Prostate gland (tissue), 2 donors: ENCODE results near the gene CCDC61. TPM values are rescaled to one million over a fixed set of nuclear protein-coding genes. Genes with fewer than 3 reads are reported as not detected.

ENCODE experiments used
- DNase-seq: peaks from one replicate; pipeline ENCODE4 v3.0.0-alpha.2; 2019; ENCODE audit warnings: low spot score
- H3K27ac ChIP-seq, 2 donors: fragments of 200-600 bp; sonication (generic); 2 replicates each; pipeline ENCODE4 v1.5.1; 2017 to 2019
- H3K27me3 ChIP-seq: fragments of 200-600 bp; sonication (generic); replicated peaks from 2 replicates; pipeline ENCODE4 v1.5.1; 2019; ENCODE audit not compliant: insufficient read depth
- H3K36me3 ChIP-seq, 2 donors: fragments of 200-600 bp; sonication (generic); 1 replicate in 1 of 2; 2 replicates in 1 of 2; pipeline versions ENCODE4 v1.5.1 to v1.8.1; 2017 to 2019
- H3K4me1 ChIP-seq: fragments of 200-600 bp; sonication (generic); replicated peaks from 2 replicates; pipeline ENCODE4 v1.5.1; 2019
- H3K4me3 ChIP-seq, 2 donors: fragments of 200-600 bp; sonication (generic); 2 replicates each; pipeline ENCODE4 v1.5.1; 2017 to 2019
- H3K9me3 ChIP-seq: fragments of 200-600 bp; sonication (generic); 2 replicates; pipeline ENCODE4 v1.5.1; 2017
- POLR2A ChIP-seq: fragments of 450-650 bp; IDR thresholded peaks from one replicate; pipeline ENCODE4 v1.6.1; 2016; ENCODE audit warnings: antibody characterized with exemption, mild to moderate bottlenecking
- POLR2AphosphoS5 ChIP-seq: sonication (generic); formaldehyde crosslinking; IDR thresholded peaks from one replicate; pipeline ENCODE4 v1.6.1; 2017; ENCODE audit warnings: antibody characterized with exemption
- WGBS: methylation state at CpG from one replicate; pipeline ENCODE4 v1.1.5; 2018; 5-methylcytosine and 5-hydroxymethylcytosine counted together
- intact Hi-C: fragments of 100-400 bp; cut with DNase I; formaldehyde crosslinking; loops from one replicate; pipeline ENCODE4 v1.14.2; 2022
- total RNA-seq, 2 donors: library from RNA; depleted of rRNA; stranded (reverse); fragments of >200 nt; gene quantifications; one replicate each; pipeline ENCODE4 v1.1.0, GENCODE V29; 2016
- TF ChIP-seq, protein P1 (sequence below), 4 experiments: fragments of 200-600 bp in 2 of 4; fragments of 450-650 bp in 2 of 4; sonication (generic) in 2 of 4; IDR thresholded peaks; 1 replicate in 3 of 4; 2 replicates in 1 of 4; pipeline ENCODE4 v1.5.1; 2016 to 2019; ENCODE audit warnings: antibody characterized with exemption in 4 of 4, mild to moderate bottlenecking in 2 of 4, moderate library complexity in 2 of 4

The CCDC61 gene
- total RNA-seq, 2 donors from 2014 or later, result 22.9 to 23.7 TPM

DNA sequence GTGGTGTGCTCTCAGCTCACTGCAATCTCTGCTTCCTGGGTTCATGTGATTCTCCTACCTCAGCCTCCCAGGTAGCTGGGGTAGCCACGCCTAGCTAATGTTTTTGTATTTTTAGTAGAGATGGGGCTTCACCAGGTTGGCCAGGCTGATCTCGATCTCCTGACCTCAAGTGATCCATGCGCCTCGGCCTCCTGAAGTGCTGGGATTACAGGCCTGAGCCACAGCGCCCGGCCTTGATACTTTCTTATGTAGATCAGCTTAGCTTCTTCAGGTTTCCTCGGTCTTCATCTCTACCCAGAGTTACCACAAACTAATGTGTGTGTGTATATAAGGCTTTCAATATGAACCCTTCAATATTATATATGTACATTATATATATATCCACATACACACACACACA lies 9.9 kb upstream of the CCDC61 start:
- Histone ChIP-seq H3K36me3 (no peaks in the 10 kb centered on the region), H3K27me3 (no peaks in the 10 kb centered on the region), H3K27ac (no peak overlapping the region), H3K4me1 (no peaks in the 10 kb centered on the region), H3K4me3 (no peak overlapping the region), H3K9me3 (no peaks in the 10 kb centered on the region)
- TF ChIP-seq POLR2AphosphoS5 (no peak), POLR2A (no peak)
- TF ChIP-seq, protein P1, sequence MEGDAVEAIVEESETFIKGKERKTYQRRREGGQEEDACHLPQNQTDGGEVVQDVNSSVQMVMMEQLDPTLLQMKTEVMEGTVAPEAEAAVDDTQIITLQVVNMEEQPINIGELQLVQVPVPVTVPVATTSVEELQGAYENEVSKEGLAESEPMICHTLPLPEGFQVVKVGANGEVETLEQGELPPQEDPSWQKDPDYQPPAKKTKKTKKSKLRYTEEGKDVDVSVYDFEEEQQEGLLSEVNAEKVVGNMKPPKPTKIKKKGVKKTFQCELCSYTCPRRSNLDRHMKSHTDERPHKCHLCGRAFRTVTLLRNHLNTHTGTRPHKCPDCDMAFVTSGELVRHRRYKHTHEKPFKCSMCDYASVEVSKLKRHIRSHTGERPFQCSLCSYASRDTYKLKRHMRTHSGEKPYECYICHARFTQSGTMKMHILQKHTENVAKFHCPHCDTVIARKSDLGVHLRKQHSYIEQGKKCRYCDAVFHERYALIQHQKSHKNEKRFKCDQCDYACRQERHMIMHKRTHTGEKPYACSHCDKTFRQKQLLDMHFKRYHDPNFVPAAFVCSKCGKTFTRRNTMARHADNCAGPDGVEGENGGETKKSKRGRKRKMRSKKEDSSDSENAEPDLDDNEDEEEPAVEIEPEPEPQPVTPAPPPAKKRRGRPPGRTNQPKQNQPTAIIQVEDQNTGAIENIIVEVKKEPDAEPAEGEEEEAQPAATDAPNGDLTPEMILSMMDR (IDR thresholded peaks at IDR 0.05), result no peak
- WGBS, result 78% methylated on average over 7 of the region's 7 CpGs
- intact Hi-C loops, result no loop called here
- DNase-seq, result no peak

DNA sequence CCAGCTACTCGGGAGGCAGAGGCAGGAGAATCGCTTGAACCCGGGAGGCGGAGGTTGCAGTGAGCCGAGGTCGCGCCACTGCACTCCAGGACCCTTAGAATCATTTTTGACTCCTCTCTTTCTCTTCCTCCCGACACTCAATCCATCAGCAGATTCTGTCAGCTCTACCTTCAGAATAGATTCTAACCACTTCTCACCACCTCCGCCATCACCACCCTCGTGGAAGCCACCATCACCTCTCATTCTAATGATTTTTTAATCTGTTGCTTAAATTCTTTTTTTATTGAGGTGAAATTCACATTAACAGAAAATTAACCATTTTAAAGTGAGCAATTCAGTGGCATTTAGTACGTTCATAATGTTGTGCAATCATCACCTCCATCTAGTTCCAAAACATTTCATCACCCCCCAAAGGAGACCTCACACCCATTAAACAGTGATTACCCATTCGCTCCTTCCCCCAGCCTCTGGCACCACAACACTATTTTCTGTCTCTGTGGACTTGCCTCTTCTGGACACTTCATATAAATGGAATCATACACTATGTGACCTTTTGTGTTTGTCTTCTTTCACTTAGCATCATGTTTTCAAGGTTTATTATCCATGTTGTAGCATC lies 5.0 kb upstream of the CCDC61 start:
- no peak for TF ChIP-seq POLR2AphosphoS5
- no peak for TF ChIP-seq POLR2A
- TF ChIP-seq, protein P1 (IDR thresholded peaks at IDR 0.05), result no peak

DNA sequence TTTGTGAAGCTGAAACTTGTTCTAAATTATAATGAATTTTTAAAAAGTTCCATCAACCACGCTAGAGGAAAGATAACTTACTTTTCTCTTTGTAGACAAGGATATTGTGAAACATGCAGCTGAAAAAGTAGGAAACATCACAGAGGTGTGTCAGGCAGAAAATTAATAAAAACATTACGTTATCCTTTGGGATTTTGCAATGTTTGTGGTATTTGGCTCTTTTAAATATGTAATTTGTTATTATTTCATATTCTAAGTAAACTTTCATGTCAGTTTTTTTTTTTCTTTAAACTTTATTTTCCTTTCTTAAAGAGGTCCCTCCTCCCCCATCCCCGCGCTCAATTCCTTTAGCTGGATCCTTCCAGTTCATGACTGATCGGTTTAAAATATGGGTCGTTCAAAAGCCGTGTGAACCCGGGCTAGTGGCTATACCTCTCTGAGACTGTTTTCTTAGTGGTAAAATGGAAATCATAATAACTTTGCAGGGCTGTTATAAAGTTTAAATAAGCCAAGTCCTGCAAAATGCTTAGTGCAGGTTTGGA lies 740 bp upstream of the CCDC61 start:
- intact Hi-C loops, result no loop called here
- Histone ChIP-seq H3K4me3 (peak overlapping the region; percentile 32 to 60), H3K36me3 (no peaks in the 10 kb centered on the region), H3K27me3 (no peaks in the 10 kb centered on the region), H3K9me3 (no peaks in the 10 kb centered on the region), H3K4me1 (no peaks in the 10 kb centered on the region), H3K27ac (no peak overlapping the region)
- DNase-seq, result no peak
- WGBS, result 13% methylated on average over 8 of the region's 8 CpGs
- no peak for TF ChIP-seq POLR2A
- TF ChIP-seq POLR2AphosphoS5, result no peak
- TF ChIP-seq, protein P1 (IDR thresholded peaks at IDR 0.05), result no peak

More for the DNA sequence above, 5.0 kb upstream of the CCDC61 start:
- Histone ChIP-seq H3K27ac (no peak overlapping the region), H3K36me3 (no peaks in the 10 kb centered on the region), H3K9me3 (no peaks in the 10 kb centered on the region), H3K4me1 (no peaks in the 10 kb centered on the region), H3K4me3 (no peak overlapping the region), H3K27me3 (no peaks in the 10 kb centered on the region)
- intact Hi-C loops, result no loop called here
- DNase-seq, result no peak
- 90% methylated on average over 12 of the region's 12 CpGs for WGBS

DNA sequence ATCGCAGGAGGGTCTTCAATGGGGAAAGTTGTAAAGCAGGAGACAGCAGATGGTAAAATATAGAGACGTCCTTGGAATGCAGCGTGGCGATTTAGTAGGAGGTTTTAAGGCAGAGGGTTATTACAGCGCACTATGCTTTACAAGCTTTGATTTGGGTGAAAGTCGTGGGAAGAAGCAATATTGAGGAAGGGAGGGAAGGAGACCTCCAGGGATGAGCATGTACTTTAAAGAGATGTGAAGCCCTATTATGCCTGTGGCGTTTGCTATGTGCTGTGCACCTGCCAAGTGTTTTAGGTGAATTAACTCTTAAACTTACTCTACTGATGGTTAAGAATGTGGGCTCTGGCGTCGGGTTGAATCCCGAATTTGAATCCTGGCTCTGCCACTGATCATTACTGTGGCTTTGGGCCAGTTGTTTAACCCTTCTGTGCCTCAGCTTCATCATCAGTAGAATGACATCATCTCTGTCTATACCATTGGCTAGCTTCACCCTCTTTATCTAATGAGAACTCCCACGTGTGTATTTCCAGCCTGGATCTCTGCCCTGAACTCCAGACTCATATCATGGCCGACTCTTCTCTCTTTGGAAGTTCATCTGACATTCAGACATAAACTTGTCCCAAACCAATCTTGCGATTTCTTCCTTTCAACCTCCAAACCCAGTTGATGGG lies 583 bp downstream of the CCDC61 start:
- Histone ChIP-seq H3K36me3 (no peaks in the 10 kb centered on the region), H3K27me3 (no peaks in the 10 kb centered on the region), H3K27ac (peak overlapping the region; percentile 54 to 70), H3K4me3 (peak overlapping the region; percentile 60 to 74), H3K4me1 (no peaks in the 10 kb centered on the region), H3K9me3 (no peaks in the 10 kb centered on the region)
- no peak for DNase-seq
- WGBS, result 12% methylated on average over 13 of the region's 13 CpGs
- intact Hi-C loops, result no loop called here
- TF ChIP-seq POLR2A, result no peak
- TF ChIP-seq POLR2AphosphoS5, result no peak
- TF ChIP-seq, protein P1 (IDR thresholded peaks at IDR 0.05), result no peak
